ENCODE results near the gene ABCF3. TPM values are rescaled to one million over a fixed set of nuclear protein-coding genes. Genes with fewer than 3 reads are reported as not detected.

Gene ABCF3
- total RNA-seq, 8 experiments from 2014 or later, result 21.6 to 67.9 (median 40.6) TPM

GRCh38 chr3:184233127-184233843 is 47.3 kb downstream of the ABCF3 start:
- no peak overlapping the region for H3K27ac ChIP-seq
- in situ Hi-C loops (cut with MboI; ENCODE audit: low pct_unique_long_range_greater_than_20kb in 2 of 9, low sequenced_read_pairs in 9 of 9, unreplicated experiment in 9 of 9), result no loop called here
- ATAC-seq (replicated peaks in 6 of 8), result no peak
- no peaks in the 10 kb centered on the region for H3K4me1 ChIP-seq (replicated peaks in 1 of 2)
- H3K4me3 ChIP-seq, result no peak overlapping the region
- WGBS, 10 experiments, result 60 to 84% (median 80%) methylated on average over 1 to 9 of the region's 23 CpGs; no CpG with 5 or more reads in 6 of the 10 experiments

DNA sequence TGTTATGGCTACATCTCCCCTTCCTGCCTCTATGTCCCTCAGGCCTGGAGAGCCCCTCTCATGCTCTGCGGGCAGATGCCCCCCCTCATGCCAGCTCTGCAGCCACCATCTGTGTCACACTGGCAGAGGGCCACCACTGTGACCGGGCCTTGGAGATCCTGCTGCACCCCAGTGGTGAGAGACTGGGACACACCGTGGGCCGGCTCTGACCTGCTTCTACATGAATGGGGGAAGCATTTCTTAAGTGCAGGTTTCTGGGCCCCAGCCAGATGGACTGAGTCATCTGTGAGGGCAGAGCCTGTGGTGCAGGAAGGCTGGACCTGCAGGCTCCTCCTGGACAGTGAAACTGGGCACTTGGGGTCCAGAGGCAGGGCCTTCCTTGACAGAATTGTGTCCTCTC is 48.2 kb downstream of the ABCF3 start:
- no peak overlapping the region for H3K27ac ChIP-seq
- peak in 7 of 8 experiments; percentile 5 to 86 (median 50) for ATAC-seq (replicated peaks in 6 of 8)
- WGBS, 10 experiments, result 13 to 100% (median 60%) methylated on average over 1 to 3 of the region's 4 CpGs; no CpG with 5 or more reads in 7 of the 10 experiments
- H3K4me1 ChIP-seq (replicated peaks in 1 of 2), result no peaks in the 10 kb centered on the region
- in situ Hi-C loops (cut with MboI; ENCODE audit: low pct_unique_long_range_greater_than_20kb in 2 of 9, low sequenced_read_pairs in 9 of 9, unreplicated experiment in 9 of 9), result no loop called here
- H3K4me3 ChIP-seq, result no peak overlapping the region

DNA sequence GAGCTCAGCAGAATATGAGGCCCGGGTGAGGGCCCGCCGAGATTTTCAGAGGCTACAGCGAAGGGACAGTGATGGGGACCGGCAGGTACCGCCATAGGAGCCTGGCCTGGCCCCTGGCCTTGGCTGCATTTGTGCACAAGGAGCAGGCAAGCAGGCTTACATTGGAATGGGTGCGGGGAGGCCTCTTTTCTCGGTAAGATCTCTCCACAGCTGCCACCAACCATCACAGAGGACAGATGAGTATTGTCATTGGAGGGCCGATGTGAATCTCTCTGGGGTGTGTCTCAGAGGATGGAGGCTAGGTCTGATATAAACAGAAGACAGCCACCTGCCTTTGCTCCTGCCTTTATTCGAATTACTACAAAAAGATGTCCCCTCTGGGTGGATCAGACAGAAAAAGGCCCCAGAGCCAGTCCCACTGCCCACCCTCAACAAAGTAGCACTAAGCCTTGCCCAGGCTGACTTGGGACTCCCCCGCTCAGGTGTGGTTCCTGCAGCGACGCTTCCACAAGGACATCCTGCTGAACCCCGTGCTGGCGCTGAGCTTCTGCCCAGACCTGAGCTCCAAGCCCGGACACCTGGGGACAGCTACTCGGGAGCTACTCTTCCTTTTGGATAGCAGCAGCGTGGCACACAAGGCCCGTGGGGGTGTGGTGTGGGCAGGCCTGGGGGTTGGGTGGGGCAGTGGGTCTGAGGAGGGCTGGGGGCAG is 48.8 kb downstream of the ABCF3 start:
- no peak for ATAC-seq (replicated peaks in 6 of 8)
- no peak overlapping the region for H3K4me3 ChIP-seq
- H3K27ac ChIP-seq, result no peak overlapping the region
- 50 to 92% (median 70%) methylated on average over 1 to 8 of the region's 19 CpGs; no CpG with 5 or more reads in 5 of the 10 experiments for WGBS, 10 experiments
- H3K4me1 ChIP-seq (replicated peaks in 1 of 2), result no peaks in the 10 kb centered on the region
- in situ Hi-C loops (cut with MboI; ENCODE audit: low pct_unique_long_range_greater_than_20kb in 2 of 9, low sequenced_read_pairs in 9 of 9, unreplicated experiment in 9 of 9), result no loop called here

GRCh38 chr3:184235381-184236032 is 49.5 kb downstream of the ABCF3 start:
- WGBS, 10 experiments, result no CpG with 5 or more reads among the region's 4 CpGs
- no peak overlapping the region for H3K4me3 ChIP-seq
- ATAC-seq (replicated peaks in 6 of 8), result no peak
- in situ Hi-C loops (cut with MboI; ENCODE audit: low pct_unique_long_range_greater_than_20kb in 2 of 9, low sequenced_read_pairs in 9 of 9, unreplicated experiment in 9 of 9), result no loop called here
- H3K27ac ChIP-seq, result no peak overlapping the region
- no peaks in the 10 kb centered on the region for H3K4me1 ChIP-seq (replicated peaks in 1 of 2)

DNA sequence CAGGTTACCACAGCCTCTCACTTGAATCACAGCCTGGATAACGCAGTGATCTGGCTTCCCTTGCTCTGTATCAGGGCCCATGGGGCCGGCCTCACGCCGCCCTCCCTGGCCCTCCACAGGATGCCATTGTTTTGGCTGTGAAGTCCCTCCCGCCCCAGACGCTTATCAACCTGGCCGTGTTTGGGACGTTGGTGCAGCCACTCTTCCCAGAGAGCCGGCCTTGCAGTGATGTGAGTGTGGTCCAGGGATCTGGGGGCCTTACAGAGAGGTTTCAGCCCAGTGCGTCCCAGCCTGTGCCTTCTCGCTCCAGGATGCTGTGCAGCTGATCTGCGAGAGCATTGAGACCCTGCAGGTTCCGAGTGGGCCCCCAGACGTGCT is 50.0 kb downstream of the ABCF3 start:
- no peaks in the 10 kb centered on the region for H3K4me1 ChIP-seq (replicated peaks in 1 of 2)
- no peak for ATAC-seq (replicated peaks in 6 of 8)
- no peak overlapping the region for H3K27ac ChIP-seq
- no peak overlapping the region for H3K4me3 ChIP-seq
- in situ Hi-C loops (cut with MboI; ENCODE audit: low pct_unique_long_range_greater_than_20kb in 2 of 9, low sequenced_read_pairs in 9 of 9, unreplicated experiment in 9 of 9), result no loop called here
- WGBS, 10 experiments, result 40 to 46% methylated on average over 2 to 8 of the region's 14 CpGs; no CpG with 5 or more reads in 8 of the 10 experiments

- Histone ChIP-seq H3K27ac (no peak overlapping the region), H3K4me1 (replicated peaks in 1 of 2) (no peaks in the 10 kb centered on the region), H3K4me3 (no peak overlapping the region)
- in situ Hi-C loops (cut with MboI; ENCODE audit: low pct_unique_long_range_greater_than_20kb in 2 of 9, low sequenced_read_pairs in 9 of 9, unreplicated experiment in 9 of 9), result no loop called here
- no peak for ATAC-seq (replicated peaks in 6 of 8)
- 25 to 40% methylated on average over 1 to 3 of the region's 3 CpGs; no CpG with 5 or more reads in 8 of the 10 experiments for WGBS, 10 experiments
Measured at GRCh38 chr3:184236636-184237035, 50.6 kb downstream of the ABCF3 start.

- no peaks in the 10 kb centered on the region for H3K4me1 ChIP-seq (replicated peaks in 1 of 2)
- no peak for ATAC-seq (replicated peaks in 6 of 8)
- H3K4me3 ChIP-seq, result no peak overlapping the region
- 60 to 62% methylated on average over 1 to 5 of the region's 7 CpGs; no CpG with 5 or more reads in 8 of the 10 experiments for WGBS, 10 experiments
- H3K27ac ChIP-seq, result no peak overlapping the region
- in situ Hi-C loops (cut with MboI; ENCODE audit: low pct_unique_long_range_greater_than_20kb in 2 of 9, low sequenced_read_pairs in 9 of 9, unreplicated experiment in 9 of 9), result no loop called here
Measured at GRCh38 chr3:184237211-184237610, 51.2 kb downstream of the ABCF3 start.

DNA sequence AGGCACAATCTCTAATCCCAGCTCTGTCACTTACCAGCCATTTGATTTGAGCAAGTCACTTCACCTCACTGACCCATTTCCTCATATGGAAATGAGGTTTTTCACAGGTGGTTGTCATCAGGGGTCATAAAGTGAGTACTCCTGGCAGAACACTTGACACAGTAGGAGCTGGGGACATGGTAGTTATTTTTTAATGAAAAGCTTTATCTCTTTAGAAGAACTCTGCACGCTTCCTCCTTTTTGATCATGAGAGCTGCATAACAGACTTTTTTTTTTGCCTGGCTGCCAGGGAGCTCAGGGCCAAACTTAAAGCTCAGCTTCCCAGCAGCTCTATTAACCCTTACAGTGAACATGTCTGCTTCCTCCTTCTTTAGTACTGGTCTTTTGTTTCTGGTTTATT is 51.8 kb downstream of the ABCF3 start:
- H3K4me3 ChIP-seq, result no peak overlapping the region
- in situ Hi-C loops (cut with MboI; ENCODE audit: low pct_unique_long_range_greater_than_20kb in 2 of 9, low sequenced_read_pairs in 9 of 9, unreplicated experiment in 9 of 9), result no loop called here
- H3K27ac ChIP-seq, result no peak overlapping the region
- no peak for ATAC-seq (replicated peaks in 6 of 8)
- no peaks in the 10 kb centered on the region for H3K4me1 ChIP-seq (replicated peaks in 1 of 2)
- WGBS, 10 experiments, result 0 to 44% (median 17%) methylated on average over 1 of the region's 1 CpG; no CpG with 5 or more reads in 4 of the 10 experiments

DNA sequence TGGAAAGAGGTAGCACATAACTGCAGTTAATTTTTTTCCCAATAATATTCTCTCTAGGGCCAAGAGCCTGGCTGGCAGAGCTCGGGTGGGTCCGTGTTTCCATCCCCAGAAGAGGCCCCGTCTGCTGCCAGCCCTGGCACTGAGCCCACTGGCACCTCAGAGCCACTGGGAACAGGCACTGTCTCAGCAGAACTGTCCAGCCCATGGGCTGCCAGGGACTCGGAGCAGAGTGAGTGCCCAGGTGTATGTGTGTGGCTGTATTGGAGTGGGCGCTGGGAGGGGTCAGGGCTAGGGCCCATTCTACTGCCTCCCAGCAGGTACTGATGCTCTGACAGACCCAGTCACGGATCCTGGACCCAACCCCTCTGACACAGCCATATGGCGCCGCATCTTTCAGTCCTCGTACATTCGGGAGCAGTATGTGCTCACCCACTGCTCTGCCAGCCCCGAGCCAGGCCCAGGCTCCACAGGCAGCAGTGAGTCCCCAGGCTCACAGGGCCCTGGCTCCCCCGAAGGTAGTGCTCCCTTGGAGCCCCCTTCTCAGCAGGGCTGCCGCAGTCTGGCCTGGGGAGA is 52.3 kb downstream of the ABCF3 start:
- no peak overlapping the region for H3K4me3 ChIP-seq
- ATAC-seq (replicated peaks in 6 of 8), result no peak
- H3K27ac ChIP-seq, result no peak overlapping the region
- in situ Hi-C loops (cut with MboI; ENCODE audit: low pct_unique_long_range_greater_than_20kb in 2 of 9, low sequenced_read_pairs in 9 of 9, unreplicated experiment in 9 of 9), result no loop called here
- no peaks in the 10 kb centered on the region for H3K4me1 ChIP-seq (replicated peaks in 1 of 2)
- WGBS, 10 experiments, result 0 to 49% (median 25%) methylated on average over 2 to 6 of the region's 13 CpGs; no CpG with 5 or more reads in 5 of the 10 experiments

GRCh38 chr3:184239221-184239620 is 53.2 kb downstream of the ABCF3 start:
- WGBS, 10 experiments, result 71 to 93% (median 92%) methylated on average over 2 to 3 of the region's 8 CpGs; no CpG with 5 or more reads in 7 of the 10 experiments
- Histone ChIP-seq H3K4me1 (replicated peaks in 1 of 2) (no peaks in the 10 kb centered on the region), H3K4me3 (no peak overlapping the region), H3K27ac (no peak overlapping the region)
- no peak for ATAC-seq (replicated peaks in 6 of 8)
- in situ Hi-C loops (cut with MboI; ENCODE audit: low pct_unique_long_range_greater_than_20kb in 2 of 9, low sequenced_read_pairs in 9 of 9, unreplicated experiment in 9 of 9), result no loop called here

GRCh38 chr3:184239708-184240107 is 53.7 kb downstream of the ABCF3 start:
- in situ Hi-C loops (cut with MboI; ENCODE audit: low pct_unique_long_range_greater_than_20kb in 2 of 9, low sequenced_read_pairs in 9 of 9, unreplicated experiment in 9 of 9), result no loop called here
- ATAC-seq (replicated peaks in 6 of 8), result no peak

DNA sequence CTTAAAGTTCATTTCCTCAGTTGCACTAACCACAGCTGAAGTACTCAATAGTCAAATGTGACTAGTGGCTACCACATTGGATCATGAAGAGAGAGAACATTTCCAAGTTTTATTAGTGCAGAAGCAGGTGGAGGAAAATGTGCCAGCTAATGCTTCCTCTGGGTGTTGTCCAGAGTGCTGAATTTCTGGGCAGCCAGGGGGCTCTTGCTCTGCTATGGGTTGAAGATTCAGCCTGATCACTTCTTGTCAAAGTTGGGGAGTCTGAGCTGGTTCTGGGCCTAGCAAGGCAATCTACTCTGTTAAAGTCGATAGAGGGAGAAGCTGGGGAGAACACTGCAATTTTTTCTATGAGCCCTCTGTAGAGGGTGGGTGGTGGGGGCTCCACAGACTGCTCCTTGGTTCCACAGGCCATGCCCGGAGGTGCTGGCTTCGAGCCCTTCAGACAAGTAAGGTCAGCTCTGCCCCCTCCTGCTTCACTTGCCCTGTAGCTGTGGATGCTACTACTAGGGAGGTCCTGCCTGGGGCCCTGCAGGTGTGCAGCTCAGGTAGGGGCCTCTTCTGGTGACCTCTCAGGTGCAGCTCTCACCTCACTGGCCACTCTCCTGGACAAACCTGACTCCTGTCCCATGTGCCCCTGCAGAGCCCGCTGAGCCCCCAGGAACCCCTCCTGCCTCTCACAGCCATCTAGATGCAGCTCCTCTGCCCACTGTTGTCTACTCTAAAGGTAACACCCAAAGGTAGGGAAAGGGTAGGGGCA is 54.6 kb downstream of the ABCF3 start:
- Histone ChIP-seq H3K27ac (no peak overlapping the region), H3K4me1 (replicated peaks in 1 of 2) (no peaks in the 10 kb centered on the region), H3K4me3 (no peak overlapping the region)
- peak in 3 of 8 experiments; percentile 25 to 66 (median 48) for ATAC-seq (replicated peaks in 6 of 8)
- 40 to 80% (median 69%) methylated on average over 1 to 3 of the region's 4 CpGs; no CpG with 5 or more reads in 6 of the 10 experiments for WGBS, 10 experiments
- in situ Hi-C loops (cut with MboI; ENCODE audit: low pct_unique_long_range_greater_than_20kb in 2 of 9, low sequenced_read_pairs in 9 of 9, unreplicated experiment in 9 of 9), result no loop called here

More at GRCh38 chr3:184239708-184240107, 53.7 kb downstream of the ABCF3 start:
- WGBS, 10 experiments, result 0 to 82% (median 33%) methylated on average over 1 to 3 of the region's 7 CpGs; no CpG with 5 or more reads in 5 of the 10 experiments
- Histone ChIP-seq H3K27ac (no peak overlapping the region), H3K4me3 (no peak overlapping the region), H3K4me1 (replicated peaks in 1 of 2) (no peaks in the 10 kb centered on the region)
